ENCODE measurements around the gene FOXI1.

The FOXI1 gene

DNA sequence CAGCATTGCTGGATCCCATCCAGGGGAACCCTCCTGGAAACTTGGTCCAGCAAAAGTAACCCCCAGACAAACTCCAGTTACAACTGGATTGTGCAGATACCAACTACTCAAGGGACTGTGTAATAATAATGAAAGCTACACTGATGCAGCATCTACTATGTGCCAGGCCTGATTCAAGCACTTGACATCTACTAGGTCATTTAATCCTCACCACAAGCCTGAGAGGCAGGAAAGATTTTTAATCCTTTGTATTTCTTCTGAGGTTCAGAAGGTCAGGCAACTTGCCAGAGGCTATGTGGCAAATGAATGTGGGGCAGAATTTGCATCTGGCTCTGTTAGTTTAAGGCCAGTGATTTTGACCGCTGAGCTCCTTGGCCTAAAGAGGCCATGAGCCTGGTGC, 29.5 kb upstream of the FOXI1 start:
- no peak overlapping the region for H3K9ac ChIP-seq (ENCODE audit: low read length in 2 of 2)
- no peaks in the 10 kb centered on the region for H3K27me3 ChIP-seq (ENCODE audit: control insufficient read depth in 1 of 2, insufficient read depth in 2 of 2, low read length in 2 of 2)
- no peaks in the 10 kb centered on the region for H3K9me3 ChIP-seq (ENCODE audit: control insufficient read depth in 2 of 2, low read length in 2 of 2)
- H3K27ac ChIP-seq (ENCODE audit: low read length): no peak overlapping the region
- H3K4me1 ChIP-seq (ENCODE audit: control insufficient read depth, insufficient read depth, low read length): no peaks in the 10 kb centered on the region
- H3K4me3 ChIP-seq (ENCODE audit: low read length in 2 of 2): no peak overlapping the region
- no peaks in the 10 kb centered on the region for H3K36me3 ChIP-seq (ENCODE audit: control insufficient read depth in 2 of 2, insufficient read depth in 2 of 2, low read length in 2 of 2)

GRCh38 chr5:170076739-170077138, 29.0 kb upstream of the FOXI1 start:
- H3K9ac ChIP-seq (ENCODE audit: low read length in 2 of 2): no peak overlapping the region
- H3K4me3 ChIP-seq (ENCODE audit: low read length in 2 of 2): no peak overlapping the region
- no peaks in the 10 kb centered on the region for H3K9me3 ChIP-seq (ENCODE audit: control insufficient read depth in 2 of 2, low read length in 2 of 2)
- no peaks in the 10 kb centered on the region for H3K36me3 ChIP-seq (ENCODE audit: control insufficient read depth in 2 of 2, insufficient read depth in 2 of 2, low read length in 2 of 2)
- no peak overlapping the region for H3K27ac ChIP-seq (ENCODE audit: low read length)
- H3K27me3 ChIP-seq (ENCODE audit: control insufficient read depth in 1 of 2, insufficient read depth in 2 of 2, low read length in 2 of 2): no peaks in the 10 kb centered on the region
- no peaks in the 10 kb centered on the region for H3K4me1 ChIP-seq (ENCODE audit: control insufficient read depth, insufficient read depth, low read length)

- no peaks in the 10 kb centered on the region for H3K27me3 ChIP-seq (ENCODE audit: control insufficient read depth in 1 of 2, insufficient read depth in 2 of 2, low read length in 2 of 2)
- no peak overlapping the region for H3K27ac ChIP-seq (ENCODE audit: low read length)
- H3K9ac ChIP-seq (ENCODE audit: low read length in 2 of 2): no peak overlapping the region
- H3K4me1 ChIP-seq (ENCODE audit: control insufficient read depth, insufficient read depth, low read length): no peaks in the 10 kb centered on the region
- no peaks in the 10 kb centered on the region for H3K36me3 ChIP-seq (ENCODE audit: control insufficient read depth in 2 of 2, insufficient read depth in 2 of 2, low read length in 2 of 2)
- no peaks in the 10 kb centered on the region for H3K9me3 ChIP-seq (ENCODE audit: control insufficient read depth in 2 of 2, low read length in 2 of 2)
- no peak overlapping the region for H3K4me3 ChIP-seq (ENCODE audit: low read length in 2 of 2)
Observed at GRCh38 chr5:170077526-170077925, 28.2 kb upstream of the FOXI1 start.

DNA sequence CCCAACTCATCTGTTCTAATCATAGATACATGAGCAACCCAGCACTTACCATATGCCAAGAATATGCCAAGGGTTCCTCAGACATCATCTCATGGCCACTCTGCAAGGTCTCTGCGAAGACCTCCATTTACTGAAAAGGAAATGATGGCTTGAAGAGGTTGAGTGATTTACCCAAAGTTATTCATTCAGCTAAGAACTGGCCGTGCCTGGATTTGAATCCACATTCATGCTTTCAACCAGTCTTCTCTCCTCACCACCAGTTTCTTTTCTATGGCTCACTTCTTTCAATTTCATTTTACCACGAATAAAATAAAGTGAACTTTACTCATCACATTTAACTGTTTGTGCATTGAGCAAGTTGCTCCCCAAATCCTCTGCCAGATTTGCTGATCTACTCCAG, 27.2 kb upstream of the FOXI1 start:
- Histone ChIP-seq H3K9ac (ENCODE audit: low read length in 2 of 2) (no peak overlapping the region), H3K27me3 (ENCODE audit: control insufficient read depth in 1 of 2, insufficient read depth in 2 of 2, low read length in 2 of 2) (peaks cover 0 to 2% of the 10 kb centered on the region in 2 donors), H3K9me3 (ENCODE audit: control insufficient read depth in 2 of 2, low read length in 2 of 2) (no peaks in the 10 kb centered on the region), H3K4me1 (ENCODE audit: control insufficient read depth, insufficient read depth, low read length) (no peaks in the 10 kb centered on the region), H3K36me3 (ENCODE audit: control insufficient read depth in 2 of 2, insufficient read depth in 2 of 2, low read length in 2 of 2) (no peaks in the 10 kb centered on the region), H3K4me3 (ENCODE audit: low read length in 2 of 2) (no peak overlapping the region), H3K27ac (ENCODE audit: low read length) (no peak overlapping the region)

GRCh38 chr5:170078931-170079330, 26.8 kb upstream of the FOXI1 start:
- Histone ChIP-seq H3K27ac (ENCODE audit: low read length) (no peak overlapping the region), H3K27me3 (ENCODE audit: control insufficient read depth in 1 of 2, insufficient read depth in 2 of 2, low read length in 2 of 2) (peaks cover 0 to 2% of the 10 kb centered on the region in 2 donors), H3K36me3 (ENCODE audit: control insufficient read depth in 2 of 2, insufficient read depth in 2 of 2, low read length in 2 of 2) (no peaks in the 10 kb centered on the region), H3K4me1 (ENCODE audit: control insufficient read depth, insufficient read depth, low read length) (no peaks in the 10 kb centered on the region), H3K4me3 (ENCODE audit: low read length in 2 of 2) (no peak overlapping the region), H3K9ac (ENCODE audit: low read length in 2 of 2) (no peak overlapping the region), H3K9me3 (ENCODE audit: control insufficient read depth in 2 of 2, low read length in 2 of 2) (no peaks in the 10 kb centered on the region)

DNA sequence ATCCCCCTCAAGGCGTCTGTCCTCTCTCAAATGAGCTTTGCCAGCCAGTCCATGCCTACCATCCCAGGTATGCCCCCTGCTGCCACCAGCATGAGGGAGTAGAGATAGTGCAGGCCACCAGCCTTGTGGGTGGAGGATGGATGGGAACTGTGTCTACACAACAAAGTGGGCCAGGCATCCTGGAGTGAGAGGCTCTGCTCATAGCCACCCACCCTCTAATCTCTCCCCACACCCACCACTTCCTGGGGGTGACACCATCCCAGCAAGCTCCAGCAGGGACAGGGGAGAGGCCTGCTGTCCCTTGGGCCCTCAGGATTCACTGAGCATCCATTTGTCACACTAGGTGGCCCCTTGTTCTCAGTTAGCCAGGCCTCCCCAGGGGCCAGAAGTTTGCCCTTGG, 25.5 kb upstream of the FOXI1 start:
- Histone ChIP-seq H3K4me1 (ENCODE audit: control insufficient read depth, insufficient read depth, low read length) (no peaks in the 10 kb centered on the region), H3K27ac (ENCODE audit: low read length) (no peak overlapping the region), H3K9me3 (ENCODE audit: control insufficient read depth in 2 of 2, low read length in 2 of 2) (no peaks in the 10 kb centered on the region), H3K27me3 (ENCODE audit: control insufficient read depth in 1 of 2, insufficient read depth in 2 of 2, low read length in 2 of 2) (peaks cover 0 to 2% of the 10 kb centered on the region in 2 donors), H3K36me3 (ENCODE audit: control insufficient read depth in 2 of 2, insufficient read depth in 2 of 2, low read length in 2 of 2) (no peaks in the 10 kb centered on the region), H3K9ac (ENCODE audit: low read length in 2 of 2) (no peak overlapping the region), H3K4me3 (ENCODE audit: low read length in 2 of 2) (no peak overlapping the region)

- no peaks in the 10 kb centered on the region for H3K4me1 ChIP-seq (ENCODE audit: control insufficient read depth, insufficient read depth, low read length)
- H3K36me3 ChIP-seq (ENCODE audit: control insufficient read depth in 2 of 2, insufficient read depth in 2 of 2, low read length in 2 of 2): no peaks in the 10 kb centered on the region
- H3K4me3 ChIP-seq (ENCODE audit: low read length in 2 of 2): no peak overlapping the region
- no peaks in the 10 kb centered on the region for H3K9me3 ChIP-seq (ENCODE audit: control insufficient read depth in 2 of 2, low read length in 2 of 2)
- no peak overlapping the region for H3K9ac ChIP-seq (ENCODE audit: low read length in 2 of 2)
- H3K27me3 ChIP-seq (ENCODE audit: control insufficient read depth in 1 of 2, insufficient read depth in 2 of 2, low read length in 2 of 2): peaks cover 0 to 2% of the 10 kb centered on the region in 2 donors
- no peak overlapping the region for H3K27ac ChIP-seq (ENCODE audit: low read length)
Observed at GRCh38 chr5:170080786-170081445, 24.8 kb upstream of the FOXI1 start.

DNA sequence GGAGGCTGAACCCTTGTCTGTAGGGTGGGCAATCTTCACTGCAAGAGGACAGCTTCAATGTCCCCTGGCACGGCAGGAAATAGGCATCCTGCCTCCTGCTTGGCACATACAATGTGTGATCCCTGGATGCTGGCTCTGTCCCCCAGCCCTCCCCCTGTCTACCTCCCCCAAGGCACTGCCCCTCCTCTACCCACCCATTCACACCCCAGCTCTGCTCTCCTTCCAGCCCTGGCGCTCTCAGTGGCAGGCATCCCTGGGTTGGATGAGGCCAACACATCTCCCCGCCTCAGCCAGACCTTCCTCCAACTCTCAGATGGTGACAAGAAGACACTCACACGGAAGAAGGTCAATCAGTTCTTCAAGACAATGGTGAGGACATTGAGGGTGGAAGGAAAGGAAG, 24.1 kb upstream of the FOXI1 start:
- Histone ChIP-seq H3K4me3 (ENCODE audit: low read length in 2 of 2) (no peak overlapping the region), H3K27ac (ENCODE audit: low read length) (no peak overlapping the region), H3K36me3 (ENCODE audit: control insufficient read depth in 2 of 2, insufficient read depth in 2 of 2, low read length in 2 of 2) (no peaks in the 10 kb centered on the region)

GRCh38 chr5:170082701-170083100, 23.0 kb upstream of the FOXI1 start:
- Histone ChIP-seq H3K4me3 (ENCODE audit: low read length in 2 of 2) (no peak overlapping the region), H3K27me3 (ENCODE audit: control insufficient read depth in 1 of 2, insufficient read depth in 2 of 2, low read length in 2 of 2) (peaks cover 0 to 2% of the 10 kb centered on the region in 2 donors), H3K27ac (ENCODE audit: low read length) (no peak overlapping the region), H3K9me3 (ENCODE audit: control insufficient read depth in 2 of 2, low read length in 2 of 2) (no peaks in the 10 kb centered on the region), H3K9ac (ENCODE audit: low read length in 2 of 2) (no peak overlapping the region), H3K36me3 (ENCODE audit: control insufficient read depth in 2 of 2, insufficient read depth in 2 of 2, low read length in 2 of 2) (no peaks in the 10 kb centered on the region), H3K4me1 (ENCODE audit: control insufficient read depth, insufficient read depth, low read length) (no peaks in the 10 kb centered on the region)

More for the DNA sequence above, 24.1 kb upstream of the FOXI1 start:
- Histone ChIP-seq H3K27me3 (ENCODE audit: control insufficient read depth in 1 of 2, insufficient read depth in 2 of 2, low read length in 2 of 2) (peaks cover 0 to 2% of the 10 kb centered on the region in 2 donors), H3K9me3 (ENCODE audit: control insufficient read depth in 2 of 2, low read length in 2 of 2) (no peaks in the 10 kb centered on the region), H3K9ac (ENCODE audit: low read length in 2 of 2) (no peak overlapping the region), H3K4me1 (ENCODE audit: control insufficient read depth, insufficient read depth, low read length) (no peaks in the 10 kb centered on the region)

DNA sequence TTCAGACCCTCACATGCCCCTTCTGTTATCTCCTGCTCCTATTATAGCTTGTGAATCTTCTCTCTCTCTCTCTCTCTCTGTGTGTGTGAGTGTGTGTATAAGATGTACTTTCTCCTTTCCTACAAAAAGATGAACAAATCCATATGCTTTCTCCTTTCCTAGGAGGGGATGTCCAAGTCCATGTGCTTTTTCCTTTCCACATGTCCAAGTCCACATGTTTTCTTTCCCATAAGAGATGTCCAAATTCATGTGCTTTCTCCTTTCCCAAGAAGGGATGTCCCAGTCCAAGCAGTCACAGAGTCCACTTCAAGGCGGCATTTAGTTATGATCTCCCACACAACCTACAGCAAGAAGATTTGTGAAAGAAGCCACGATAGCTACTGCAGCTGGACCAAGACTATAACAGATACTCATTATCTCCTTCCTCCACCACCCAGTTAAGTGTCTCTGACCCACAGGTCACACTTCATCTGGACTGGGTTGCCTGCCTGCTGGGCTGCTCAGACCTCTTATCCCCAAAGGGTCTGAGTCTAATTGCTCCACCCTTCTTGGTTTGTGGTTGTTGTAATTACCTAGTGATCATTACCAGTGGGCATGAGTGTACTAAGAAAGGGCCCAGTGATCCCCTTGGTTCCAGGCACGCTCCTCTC, 18.4 kb upstream of the FOXI1 start:
- Histone ChIP-seq H3K9ac (ENCODE audit: low read length in 2 of 2) (no peak overlapping the region), H3K27me3 (ENCODE audit: control insufficient read depth in 1 of 2, insufficient read depth in 2 of 2, low read length in 2 of 2) (peaks cover 0 to 4% of the 10 kb centered on the region in 2 donors), H3K9me3 (ENCODE audit: control insufficient read depth in 2 of 2, low read length in 2 of 2) (no peaks in the 10 kb centered on the region), H3K27ac (ENCODE audit: low read length) (no peak overlapping the region), H3K36me3 (ENCODE audit: control insufficient read depth in 2 of 2, insufficient read depth in 2 of 2, low read length in 2 of 2) (no peaks in the 10 kb centered on the region), H3K4me1 (ENCODE audit: control insufficient read depth, insufficient read depth, low read length) (no peaks in the 10 kb centered on the region), H3K4me3 (ENCODE audit: low read length in 2 of 2) (no peak overlapping the region)

GRCh38 chr5:170092455-170093101, 13.1 kb upstream of the FOXI1 start:
- H3K36me3 ChIP-seq (ENCODE audit: control insufficient read depth in 2 of 2, insufficient read depth in 2 of 2, low read length in 2 of 2): no peaks in the 10 kb centered on the region
- no peaks in the 10 kb centered on the region for H3K4me1 ChIP-seq (ENCODE audit: control insufficient read depth, insufficient read depth, low read length)
- no peaks in the 10 kb centered on the region for H3K9me3 ChIP-seq (ENCODE audit: control insufficient read depth in 2 of 2, low read length in 2 of 2)
- no peak overlapping the region for H3K9ac ChIP-seq (ENCODE audit: low read length in 2 of 2)
- no peak overlapping the region for H3K4me3 ChIP-seq (ENCODE audit: low read length in 2 of 2)
- H3K27ac ChIP-seq (ENCODE audit: low read length): no peak overlapping the region
- peaks cover 0 to 7% of the 10 kb centered on the region in 2 donors for H3K27me3 ChIP-seq (ENCODE audit: control insufficient read depth in 1 of 2, insufficient read depth in 2 of 2, low read length in 2 of 2)

Measured in stomach smooth muscle (tissue), 2 donors.